ENCODE results near the gene HNF1B. TPM values are rescaled to one million over a fixed set of nuclear protein-coding genes. Genes with fewer than 3 reads are reported as not detected.

Gene HNF1B
- total RNA-seq, 2 donors from 2014 or later, result not detected

DNA sequence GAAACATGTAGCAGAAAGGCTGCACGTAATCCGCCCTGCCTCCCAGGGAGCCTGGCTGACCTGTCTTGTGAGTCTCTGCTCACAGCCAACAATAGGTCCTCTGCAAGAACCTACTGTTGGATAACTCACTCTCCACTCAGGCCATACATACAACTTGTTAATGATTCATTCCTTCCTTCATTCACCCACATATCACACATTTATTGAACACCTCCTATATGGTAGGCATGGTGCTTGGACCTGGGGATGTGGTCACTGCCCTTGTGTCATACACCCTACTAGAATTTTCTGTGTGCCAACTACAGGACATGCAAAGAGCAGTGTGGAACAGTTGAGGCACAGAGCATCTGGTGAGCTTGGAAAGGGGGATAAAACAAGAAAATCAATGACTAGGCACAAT, 28.1 kb upstream of the HNF1B start:
- H3K27ac Mint-ChIP-seq, result no peak overlapping the region
- ATAC-seq, result no peak
- peaks cover 6% of the 10 kb centered on the region for H3K36me3 Mint-ChIP-seq (ENCODE audit: low read depth)
- H3K9me3 ChIP-seq (ENCODE audit: control insufficient read depth, low read length, poor library complexity, severe bottlenecking), result no peaks in the 10 kb centered on the region
- no peak overlapping the region for H3K4me3 Mint-ChIP-seq
- peaks cover 12% of the 10 kb centered on the region for H3K4me1 Mint-ChIP-seq
- DNase-seq, result no peak
- peaks cover 15% of the 10 kb centered on the region for H3K27me3 Mint-ChIP-seq

GRCh38 chr17:37770631-37771518, 26.0 kb upstream of the HNF1B start:
- no peak for ATAC-seq
- peak overlapping the region; percentile 82 for H3K27ac Mint-ChIP-seq
- DNase-seq, result no peak
- H3K9me3 ChIP-seq (ENCODE audit: control insufficient read depth, low read length, poor library complexity, severe bottlenecking), result no peaks in the 10 kb centered on the region
- peaks cover 32% of the 10 kb centered on the region for H3K27me3 Mint-ChIP-seq
- H3K36me3 Mint-ChIP-seq (ENCODE audit: low read depth), result peaks cover 8% of the 10 kb centered on the region
- peaks cover 18% of the 10 kb centered on the region for H3K4me1 Mint-ChIP-seq
- H3K4me3 Mint-ChIP-seq, result no peak overlapping the region

- no peaks in the 10 kb centered on the region for H3K9me3 ChIP-seq (ENCODE audit: control insufficient read depth, low read length, poor library complexity, severe bottlenecking)
- H3K4me3 Mint-ChIP-seq, result no peak overlapping the region
- peaks cover 43% of the 10 kb centered on the region for H3K27me3 Mint-ChIP-seq
- H3K4me1 Mint-ChIP-seq, result peaks cover 24% of the 10 kb centered on the region
- peaks cover 8% of the 10 kb centered on the region for H3K36me3 Mint-ChIP-seq (ENCODE audit: low read depth)
- DNase-seq, result no peak
- no peak for ATAC-seq
- H3K27ac Mint-ChIP-seq, result no peak overlapping the region
Measured at GRCh38 chr17:37769050-37769449, 24.2 kb upstream of the HNF1B start.

DNA sequence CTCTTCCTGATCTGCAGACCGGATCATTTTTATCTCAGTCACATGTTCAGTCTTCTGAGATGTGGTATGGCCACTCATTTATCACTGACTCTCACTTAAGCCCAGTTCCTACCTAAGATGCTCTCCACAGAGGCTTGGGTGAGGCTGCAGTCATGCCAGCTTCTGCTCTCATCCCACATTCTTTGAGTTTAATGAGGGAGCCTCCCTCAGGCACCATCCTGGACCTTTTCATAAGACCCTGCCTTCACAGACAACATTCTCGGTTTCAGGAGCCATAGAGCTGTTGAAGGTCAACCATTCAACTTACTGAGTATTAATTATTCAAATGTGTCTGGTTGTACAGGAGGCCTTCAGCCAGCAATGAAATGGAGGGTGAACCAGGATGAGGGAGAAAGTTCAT, 23.6 kb upstream of the HNF1B start:
- ATAC-seq, result no peak
- H3K27ac Mint-ChIP-seq, result no peak overlapping the region
- H3K27me3 Mint-ChIP-seq, result peaks cover 43% of the 10 kb centered on the region
- no peak overlapping the region for H3K4me3 Mint-ChIP-seq
- DNase-seq, result no peak
- peaks cover 24% of the 10 kb centered on the region for H3K4me1 Mint-ChIP-seq
- peaks cover 8% of the 10 kb centered on the region for H3K36me3 Mint-ChIP-seq (ENCODE audit: low read depth)
- H3K9me3 ChIP-seq (ENCODE audit: control insufficient read depth, low read length, poor library complexity, severe bottlenecking), result no peaks in the 10 kb centered on the region

- no peaks in the 10 kb centered on the region for H3K9me3 ChIP-seq (ENCODE audit: control insufficient read depth, low read length, poor library complexity, severe bottlenecking)
- Mint-ChIP-seq H3K27me3 (peaks cover 52% of the 10 kb centered on the region), H3K4me3 (no peak overlapping the region), H3K4me1 (peaks cover 21% of the 10 kb centered on the region), H3K36me3 (ENCODE audit: low read depth) (peaks cover 8% of the 10 kb centered on the region), H3K27ac (no peak overlapping the region)
- DNase-seq (no peak), ATAC-seq (no peak)
Measured at GRCh38 chr17:37766971-37767370, 22.1 kb upstream of the HNF1B start.

GRCh38 chr17:37764383-37764782, 19.5 kb upstream of the HNF1B start:
- DNase-seq (no peak), ATAC-seq (no peak)
- H3K27me3 Mint-ChIP-seq, result peaks cover 60% of the 10 kb centered on the region
- peaks cover 19% of the 10 kb centered on the region for H3K4me1 Mint-ChIP-seq
- H3K4me3 Mint-ChIP-seq, result no peak overlapping the region
- H3K9me3 ChIP-seq (ENCODE audit: control insufficient read depth, low read length, poor library complexity, severe bottlenecking), result no peaks in the 10 kb centered on the region
- peak overlapping the region; percentile 49 for H3K27ac Mint-ChIP-seq
- peaks cover 2% of the 10 kb centered on the region for H3K36me3 Mint-ChIP-seq (ENCODE audit: low read depth)

GRCh38 chr17:37762666-37763065, 17.8 kb upstream of the HNF1B start:
- ATAC-seq (no peak), DNase-seq (no peak)
- H3K27me3 Mint-ChIP-seq, result peaks cover 71% of the 10 kb centered on the region
- peaks cover 4% of the 10 kb centered on the region for H3K36me3 Mint-ChIP-seq (ENCODE audit: low read depth)
- no peaks in the 10 kb centered on the region for H3K9me3 ChIP-seq (ENCODE audit: control insufficient read depth, low read length, poor library complexity, severe bottlenecking)
- peaks cover 24% of the 10 kb centered on the region for H3K4me1 Mint-ChIP-seq
- H3K4me3 Mint-ChIP-seq, result no peak overlapping the region
- H3K27ac Mint-ChIP-seq, result no peak overlapping the region

GRCh38 chr17:37761961-37762360, 17.1 kb upstream of the HNF1B start:
- Mint-ChIP-seq H3K36me3 (ENCODE audit: low read depth) (peaks cover 3% of the 10 kb centered on the region), H3K4me3 (no peak overlapping the region), H3K27me3 (peaks cover 69% of the 10 kb centered on the region), H3K4me1 (peaks cover 20% of the 10 kb centered on the region), H3K27ac (no peak overlapping the region)
- ATAC-seq (no peak), DNase-seq (no peak)
- no peaks in the 10 kb centered on the region for H3K9me3 ChIP-seq (ENCODE audit: control insufficient read depth, low read length, poor library complexity, severe bottlenecking)

DNA sequence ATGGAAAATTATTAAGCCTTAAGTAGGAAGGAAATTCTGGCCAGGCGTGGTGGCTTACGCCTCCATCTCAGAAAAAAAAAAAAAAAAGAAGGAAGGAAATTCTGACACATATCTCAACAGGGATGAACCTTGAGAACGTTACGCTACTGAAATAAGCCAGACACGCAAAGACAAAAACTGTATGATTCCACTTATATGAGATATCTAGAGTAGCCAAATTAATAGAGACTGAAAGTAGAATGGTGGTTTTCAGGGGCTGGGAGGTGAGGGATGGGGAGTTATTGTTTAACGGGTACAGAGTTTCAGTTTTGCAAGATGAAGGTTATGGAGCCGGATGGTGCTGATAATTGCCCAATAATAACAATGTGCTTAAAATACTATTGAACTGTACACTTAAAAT, 16.2 kb upstream of the HNF1B start:
- no peak for ATAC-seq
- Mint-ChIP-seq H3K27me3 (peaks cover 68% of the 10 kb centered on the region), H3K4me3 (no peak overlapping the region)

GRCh38 chr17:37759014-37759637, 14.3 kb upstream of the HNF1B start:
- DNase-seq (no peak), ATAC-seq (no peak)
- H3K4me3 Mint-ChIP-seq, result no peak overlapping the region
- no peak overlapping the region for H3K27ac Mint-ChIP-seq
- peaks cover 10% of the 10 kb centered on the region for H3K4me1 Mint-ChIP-seq
- H3K9me3 ChIP-seq (ENCODE audit: control insufficient read depth, low read length, poor library complexity, severe bottlenecking), result no peaks in the 10 kb centered on the region
- peaks cover 3% of the 10 kb centered on the region for H3K36me3 Mint-ChIP-seq (ENCODE audit: low read depth)
- peaks cover 62% of the 10 kb centered on the region for H3K27me3 Mint-ChIP-seq

More for the DNA sequence above, 16.2 kb upstream of the HNF1B start:
- no peak overlapping the region for H3K27ac Mint-ChIP-seq
- no peak for DNase-seq
- peaks cover 3% of the 10 kb centered on the region for H3K36me3 Mint-ChIP-seq (ENCODE audit: low read depth)
- peaks cover 19% of the 10 kb centered on the region for H3K4me1 Mint-ChIP-seq
- H3K9me3 ChIP-seq (ENCODE audit: control insufficient read depth, low read length, poor library complexity, severe bottlenecking), result no peaks in the 10 kb centered on the region

- H3K4me1 Mint-ChIP-seq, result peaks cover 9% of the 10 kb centered on the region
- DNase-seq, result no peak
- no peak overlapping the region for H3K27ac Mint-ChIP-seq
- no peaks in the 10 kb centered on the region for H3K9me3 ChIP-seq (ENCODE audit: control insufficient read depth, low read length, poor library complexity, severe bottlenecking)
- ATAC-seq, result no peak
- no peak overlapping the region for H3K4me3 Mint-ChIP-seq
- H3K27me3 Mint-ChIP-seq, result peaks cover 44% of the 10 kb centered on the region
- peaks cover 3% of the 10 kb centered on the region for H3K36me3 Mint-ChIP-seq (ENCODE audit: low read depth)
Measured at GRCh38 chr17:37756051-37756450, 11.2 kb upstream of the HNF1B start.

GRCh38 chr17:37755455-37755854, 10.6 kb upstream of the HNF1B start:
- Mint-ChIP-seq H3K4me3 (no peak overlapping the region), H3K4me1 (peaks cover 9% of the 10 kb centered on the region), H3K27me3 (peaks cover 42% of the 10 kb centered on the region), H3K27ac (no peak overlapping the region), H3K36me3 (ENCODE audit: low read depth) (peaks cover 3% of the 10 kb centered on the region)
- H3K9me3 ChIP-seq (ENCODE audit: control insufficient read depth, low read length, poor library complexity, severe bottlenecking), result no peaks in the 10 kb centered on the region
- ATAC-seq (no peak), DNase-seq (no peak)

DNA sequence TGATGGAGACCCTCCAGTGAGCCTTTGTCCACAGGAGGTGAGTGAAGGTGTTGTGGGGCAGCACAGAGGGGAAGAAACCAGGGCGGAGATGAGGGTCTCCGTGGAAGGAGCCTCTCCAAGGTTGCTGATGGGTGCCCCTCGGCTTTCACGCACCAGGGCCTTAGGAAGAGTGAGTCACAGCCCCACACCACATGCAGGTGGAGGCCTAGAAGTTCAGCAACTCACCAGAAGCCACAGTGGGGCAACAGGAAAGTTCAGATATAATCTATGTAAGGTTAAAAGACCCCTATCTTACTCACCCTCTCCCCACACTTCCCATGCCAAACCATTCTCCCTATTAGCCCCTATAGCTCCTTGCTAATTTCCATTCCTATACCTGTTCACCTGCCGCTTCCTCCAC, 9.5 kb upstream of the HNF1B start:
- no peak overlapping the region for H3K27ac Mint-ChIP-seq
- ATAC-seq, result no peak
- H3K36me3 Mint-ChIP-seq (ENCODE audit: low read depth), result peaks cover 3% of the 10 kb centered on the region
- H3K27me3 Mint-ChIP-seq, result peaks cover 35% of the 10 kb centered on the region
- H3K9me3 ChIP-seq (ENCODE audit: control insufficient read depth, low read length, poor library complexity, severe bottlenecking), result no peaks in the 10 kb centered on the region
- H3K4me3 Mint-ChIP-seq, result no peak overlapping the region
- H3K4me1 Mint-ChIP-seq, result peaks cover 9% of the 10 kb centered on the region
- DNase-seq, result no peak

Data from T-helper 17 cell (primary cell).